Colonic mucosa (tissue), 4 donors: ENCODE results near the gene REEP1. TPM values are rescaled to one million over a fixed set of nuclear protein-coding genes. Genes with fewer than 3 reads are reported as not detected.
A peak's percentile ranks its signal among the peaks of the same experiment; 100 is the strongest.

ENCODE experiments used
- DNase-seq: peaks from one replicate; pipeline ENCODE4 v3.0.0-alpha.2; 2020
- H3K27ac ChIP-seq: fragments of 200-600 bp; one replicate; pipeline ENCODE4 v1.8.0; 2021
- H3K27me3 ChIP-seq: fragments of 200-600 bp; one replicate; pipeline ENCODE4 v1.8.0; 2021
- H3K36me3 ChIP-seq: fragments of 200-600 bp; one replicate; pipeline ENCODE4 v1.8.0; 2021
- H3K4me1 ChIP-seq: fragments of 200-600 bp; one replicate; pipeline ENCODE4 v1.8.0; 2021; ENCODE audit warnings: mild to moderate bottlenecking
- H3K4me3 ChIP-seq: fragments of 200-600 bp; one replicate; pipeline ENCODE4 v1.8.0; 2021
- H3K9ac ChIP-seq, 2 donors: one replicate each; pipeline ENCODE4 v1.7.0; 2013; ENCODE audit warnings: control low read depth in 2 of 2, low read depth in 2 of 2, low read length in 2 of 2
- H3K9me3 ChIP-seq: fragments of 200-600 bp; one replicate; pipeline ENCODE4 v1.8.0; 2021
- intact Hi-C: fragments of 100-400 bp; cut with DNase I; formaldehyde crosslinking; loops from one replicate; pipeline ENCODE4 v1.14.1; 2022
- total RNA-seq, 2 donors: library from RNA; stranded (reverse); fragmentation: NEBNext Ultra II Directional in 1 of 2; extraction: Animal tissue kit (Norgen Biotek cat#: 25700) in 1 of 2; gene quantifications; one replicate each; pipeline ENCODE4 v1.2.1, GENCODE V29; 2021
- TF ChIP-seq, protein P1 (sequence below): fragments of 200-600 bp; IDR thresholded peaks from one replicate; pipeline ENCODE4 v1.8.0; 2022; ENCODE audit warnings: antibody characterized with exemption, mild to moderate bottlenecking
- donor health status: healthy.
- donor health status: DM: no; HTN: no; CAD: no.
- donor health status: DM: no; HTN: no; CAD: no.

Gene REEP1
- total RNA-seq, 2 donors from 2014 or later = 1.8 to 5.7 TPM

DNA sequence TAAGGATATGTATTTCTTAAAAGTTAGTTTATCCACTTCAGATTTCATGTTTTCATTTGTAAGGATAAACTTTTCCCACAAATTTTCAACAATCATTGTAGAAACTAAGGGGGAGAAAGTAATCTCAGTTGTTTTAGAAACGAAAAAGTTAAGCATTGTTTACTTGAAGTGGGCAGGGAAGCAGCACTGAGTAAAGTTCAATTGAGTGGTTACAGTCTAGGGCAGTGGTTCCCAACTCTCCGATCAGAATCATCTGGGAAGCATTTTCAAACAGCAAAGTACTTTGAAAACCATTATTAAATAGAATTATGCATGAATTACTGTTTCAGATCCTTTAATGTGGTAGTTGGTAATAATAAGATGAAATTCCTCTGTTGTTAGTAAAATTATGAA is 125.6 kb downstream of the REEP1 start:
- no peak overlapping the region for H3K4me3 ChIP-seq
- peaks cover 14% of the 10 kb centered on the region for H3K4me1 ChIP-seq
- TF ChIP-seq, protein P1, sequence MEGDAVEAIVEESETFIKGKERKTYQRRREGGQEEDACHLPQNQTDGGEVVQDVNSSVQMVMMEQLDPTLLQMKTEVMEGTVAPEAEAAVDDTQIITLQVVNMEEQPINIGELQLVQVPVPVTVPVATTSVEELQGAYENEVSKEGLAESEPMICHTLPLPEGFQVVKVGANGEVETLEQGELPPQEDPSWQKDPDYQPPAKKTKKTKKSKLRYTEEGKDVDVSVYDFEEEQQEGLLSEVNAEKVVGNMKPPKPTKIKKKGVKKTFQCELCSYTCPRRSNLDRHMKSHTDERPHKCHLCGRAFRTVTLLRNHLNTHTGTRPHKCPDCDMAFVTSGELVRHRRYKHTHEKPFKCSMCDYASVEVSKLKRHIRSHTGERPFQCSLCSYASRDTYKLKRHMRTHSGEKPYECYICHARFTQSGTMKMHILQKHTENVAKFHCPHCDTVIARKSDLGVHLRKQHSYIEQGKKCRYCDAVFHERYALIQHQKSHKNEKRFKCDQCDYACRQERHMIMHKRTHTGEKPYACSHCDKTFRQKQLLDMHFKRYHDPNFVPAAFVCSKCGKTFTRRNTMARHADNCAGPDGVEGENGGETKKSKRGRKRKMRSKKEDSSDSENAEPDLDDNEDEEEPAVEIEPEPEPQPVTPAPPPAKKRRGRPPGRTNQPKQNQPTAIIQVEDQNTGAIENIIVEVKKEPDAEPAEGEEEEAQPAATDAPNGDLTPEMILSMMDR = no peak
- H3K36me3 ChIP-seq = peaks cover 16% of the 10 kb centered on the region
- intact Hi-C loops = no loop called here
- DNase-seq = no peak
- no peaks in the 10 kb centered on the region for H3K9me3 ChIP-seq
- no peaks in the 10 kb centered on the region for H3K27me3 ChIP-seq
- H3K9ac ChIP-seq = peak overlapping the region in 1 of 2 donors; percentile 19
- H3K27ac ChIP-seq = peak overlapping the region; percentile 60

DNA sequence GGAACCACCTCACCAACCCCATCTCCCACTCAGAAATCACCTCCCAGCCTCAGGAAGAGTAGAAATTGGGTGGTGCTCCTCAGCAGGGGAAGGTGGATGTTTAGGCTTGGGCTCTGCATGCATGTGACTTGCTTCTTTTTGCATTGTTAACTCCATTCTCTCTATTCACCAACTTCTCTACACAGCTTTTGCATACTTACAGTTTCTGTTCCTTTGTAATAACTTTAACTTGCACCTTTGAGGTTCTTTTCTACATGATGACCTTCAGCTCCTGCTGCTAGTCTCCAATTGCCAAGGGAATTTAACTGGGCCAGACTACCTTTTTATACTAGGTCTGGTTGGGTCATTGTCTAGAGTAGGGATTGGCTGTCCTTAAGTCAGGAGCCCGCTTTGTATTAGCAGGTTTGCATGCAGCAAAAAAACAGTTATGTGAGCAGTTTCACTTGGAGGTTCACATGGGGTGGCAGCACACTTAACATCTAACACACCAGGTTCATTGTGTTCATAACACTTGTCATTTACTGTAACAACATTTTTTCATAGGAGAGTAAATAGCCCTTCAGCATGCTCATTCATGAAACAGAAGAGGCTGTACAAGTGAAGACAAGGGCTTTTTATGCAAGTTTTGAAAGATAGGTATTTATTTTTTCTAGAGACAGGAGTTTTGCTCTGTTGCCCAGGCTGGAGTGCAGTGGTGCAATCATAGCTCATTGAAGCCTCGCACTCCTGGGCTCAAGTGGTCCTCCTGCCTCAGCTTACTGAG is 126.2 kb downstream of the REEP1 start:
- Histone ChIP-seq H3K4me3 (no peak overlapping the region), H3K27ac (peak overlapping the region; percentile 60), H3K4me1 (peaks cover 14% of the 10 kb centered on the region), H3K9me3 (no peaks in the 10 kb centered on the region), H3K9ac (peak overlapping the region in 1 of 2 donors; percentile 19), H3K36me3 (peaks cover 21% of the 10 kb centered on the region), H3K27me3 (no peaks in the 10 kb centered on the region)
- no peak for DNase-seq
- intact Hi-C loops = no loop called here
- TF ChIP-seq, protein P1 = no peak

DNA sequence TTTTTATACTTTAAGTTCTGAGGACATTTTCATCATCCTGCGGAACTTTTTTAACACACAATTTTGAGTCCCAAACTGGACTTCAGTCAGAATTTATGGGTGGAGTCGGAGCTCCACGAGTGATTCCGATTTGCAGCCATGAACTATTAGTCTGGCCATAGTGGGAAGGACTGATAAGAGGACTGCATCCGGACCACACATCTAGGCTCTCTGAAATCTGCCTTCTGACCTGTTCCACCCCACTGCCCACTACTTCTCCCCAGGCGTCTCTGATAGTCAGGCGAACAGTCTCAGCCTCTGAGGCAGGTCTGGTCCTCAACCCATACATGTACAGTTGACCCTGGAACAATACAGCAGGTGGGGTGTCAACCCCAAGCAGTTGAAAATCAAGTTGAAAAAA is 133.0 kb downstream of the REEP1 start:
- H3K4me3 ChIP-seq = no peak overlapping the region
- H3K27ac ChIP-seq = no peak overlapping the region
- TF ChIP-seq, protein P1 = no peak
- H3K9ac ChIP-seq = no peak overlapping the region
- H3K4me1 ChIP-seq = peaks cover 8% of the 10 kb centered on the region
- no peaks in the 10 kb centered on the region for H3K27me3 ChIP-seq
- H3K36me3 ChIP-seq = peaks cover 18% of the 10 kb centered on the region
- no peak for DNase-seq
- no peaks in the 10 kb centered on the region for H3K9me3 ChIP-seq
- intact Hi-C loops = no loop called here

DNA sequence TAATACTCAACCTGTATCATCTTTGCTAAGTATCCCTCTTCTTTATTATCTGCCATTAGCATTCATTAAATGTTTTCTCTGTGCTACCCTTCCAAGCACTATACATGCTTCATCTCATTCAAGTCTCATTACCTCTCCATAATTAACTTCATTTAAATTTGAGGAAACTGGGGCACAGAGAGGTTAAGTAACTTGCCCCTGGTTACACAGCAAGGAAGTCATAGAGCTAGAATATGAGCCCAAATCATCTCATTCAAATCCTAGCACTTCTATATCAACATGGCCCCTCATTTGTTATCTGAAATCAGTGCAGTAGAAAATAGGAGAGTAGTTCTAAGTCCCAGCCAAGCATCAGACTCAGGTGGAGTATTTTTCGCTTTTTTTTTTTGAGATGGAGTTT is 133.8 kb downstream of the REEP1 start:
- Histone ChIP-seq H3K27me3 (no peaks in the 10 kb centered on the region), H3K4me1 (peaks cover 8% of the 10 kb centered on the region), H3K27ac (no peak overlapping the region), H3K9me3 (no peaks in the 10 kb centered on the region), H3K9ac (no peak overlapping the region), H3K36me3 (peaks cover 18% of the 10 kb centered on the region), H3K4me3 (no peak overlapping the region)
- TF ChIP-seq, protein P1 = no peak
- intact Hi-C loops = no loop called here
- no peak for DNase-seq

DNA sequence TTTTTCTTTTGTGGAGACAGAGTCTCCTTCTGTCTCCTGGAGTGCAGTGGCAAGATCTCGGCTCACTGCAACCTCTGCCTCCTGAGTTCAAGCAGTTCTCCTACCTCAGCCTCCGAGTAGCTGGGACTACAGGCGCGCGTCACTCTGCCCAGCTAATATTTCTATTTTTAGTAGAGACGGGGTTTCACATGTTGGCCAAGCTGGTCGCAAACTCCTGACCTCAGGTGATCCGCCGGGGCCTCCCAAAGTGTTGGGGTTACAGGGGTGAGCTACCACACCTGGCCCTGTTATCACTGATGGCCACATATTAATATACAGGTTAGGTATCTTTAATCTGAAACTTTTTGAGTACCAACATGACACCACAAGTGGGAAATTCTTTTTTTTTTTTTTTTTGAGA is 134.7 kb downstream of the REEP1 start:
- no peak overlapping the region for H3K4me3 ChIP-seq
- TF ChIP-seq, protein P1 = no peak
- peaks cover 9% of the 10 kb centered on the region for H3K36me3 ChIP-seq
- H3K4me1 ChIP-seq = peaks cover 8% of the 10 kb centered on the region
- no peaks in the 10 kb centered on the region for H3K9me3 ChIP-seq
- H3K27ac ChIP-seq = no peak overlapping the region
- H3K27me3 ChIP-seq = no peaks in the 10 kb centered on the region
- intact Hi-C loops = no loop called here
- no peak for DNase-seq
- no peak overlapping the region for H3K9ac ChIP-seq
